ENCODE measurements around the gene TMEM97. TPM values are rescaled to one million over a fixed set of nuclear protein-coding genes. Genes with fewer than 3 reads are reported as not detected.

The TMEM97 gene
- total and polyA plus RNA-seq, 9 of the 15 experiments (the other 6 are each of a cell fraction or from before 2014, with no cell fraction given) = 34.6 to 121 (median 76.0) TPM

DNA sequence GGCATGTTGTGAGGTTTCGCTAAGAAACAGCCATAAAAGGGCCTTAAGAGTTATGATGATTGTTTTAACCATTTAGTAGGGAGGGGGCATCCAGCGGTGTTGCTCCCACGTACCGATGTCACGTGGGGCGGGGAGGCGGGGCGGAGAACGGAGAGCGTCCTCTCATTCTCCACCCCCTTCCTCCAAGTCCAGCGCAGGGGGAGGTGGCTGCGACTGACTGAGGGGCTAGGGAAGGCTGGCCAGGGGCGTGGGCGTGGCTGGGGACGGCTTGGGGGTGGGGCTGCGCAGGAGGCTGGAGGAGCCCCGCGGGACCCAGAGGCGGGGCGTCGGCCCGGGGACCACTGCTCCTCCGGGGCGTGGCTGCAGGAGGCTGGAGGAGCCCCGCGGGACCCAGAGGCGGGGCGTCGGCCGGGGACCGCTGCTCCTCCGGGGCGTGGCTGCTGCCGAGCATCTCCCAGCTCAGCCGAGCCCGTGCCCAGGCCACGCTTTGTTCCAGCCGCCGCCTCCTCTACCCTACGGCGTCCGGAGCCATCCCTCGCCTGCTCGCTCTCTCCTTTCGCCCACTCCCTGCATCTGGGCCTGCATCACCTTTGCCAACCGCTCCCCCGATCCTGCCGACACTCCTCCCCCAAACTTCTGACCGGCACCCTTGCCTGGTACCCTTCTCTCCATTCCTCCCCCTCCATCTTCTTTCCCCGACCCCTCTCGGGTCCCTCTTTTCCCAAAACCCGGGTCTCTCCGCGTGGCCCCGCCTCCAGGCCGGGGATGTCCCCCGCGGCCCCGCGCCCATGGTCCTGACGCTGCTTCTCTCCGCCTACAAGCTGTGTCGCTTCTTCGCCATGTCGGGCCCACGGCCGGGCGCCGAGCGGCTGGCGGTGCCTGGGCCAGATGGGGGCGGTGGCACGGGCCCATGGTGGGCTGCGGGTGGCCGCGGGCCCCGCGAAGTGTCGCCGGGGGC lies 52.5 kb downstream of the TMEM97 start, which contains the start of gene SARM1:
TSS of gene SARM1 (plus strand) at position 450 of the 958 bp plus-strand sequence. CDS start at position 789, 339 bp downstream.
- BruUV-seq (replicated peaks) = no TSS peak
- POLR2A ChIA-PET = interaction anchor here (0.6 to 1.1 kb wide), 4 partner anchors 36 to 132 kb away, joined by 3 read pairs; partner anchors contain the start of gene TNFAIP1
- TF ChIP-seq, protein P1, sequence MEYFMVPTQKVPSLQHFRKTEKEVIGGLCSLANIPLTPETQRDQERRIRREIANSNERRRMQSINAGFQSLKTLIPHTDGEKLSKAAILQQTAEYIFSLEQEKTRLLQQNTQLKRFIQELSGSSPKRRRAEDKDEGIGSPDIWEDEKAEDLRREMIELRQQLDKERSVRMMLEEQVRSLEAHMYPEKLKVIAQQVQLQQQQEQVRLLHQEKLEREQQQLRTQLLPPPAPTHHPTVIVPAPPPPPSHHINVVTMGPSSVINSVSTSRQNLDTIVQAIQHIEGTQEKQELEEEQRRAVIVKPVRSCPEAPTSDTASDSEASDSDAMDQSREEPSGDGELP (CRISPR knock-in tag; IDR thresholded peaks at IDR 0.05; ENCODE audit: borderline replicate concordance) = 0 out of 2 replicates have a peak, but pooled peaks have one; percentile 21
- TF ChIP-seq EGR1 (conservative IDR thresholded peaks at IDR 0.05) (peak; percentile 77), ZKSCAN8 (CRISPR knock-in tag; IDR thresholded peaks at IDR 0.05) (no peak), OTX1 (CRISPR knock-in tag; IDR thresholded peaks at IDR 0.05) (no peak), ZC3H4 (CRISPR knock-in tag; IDR thresholded peaks at IDR 0.05; ENCODE audit: borderline replicate concordance) (no peak), RCOR1 (IDR thresholded peaks at IDR 0.05; ENCODE audit: borderline replicate concordance in 1 of 2, low read depth in 2 of 2, low read length in 2 of 2) (peak in 1 of 2 experiments; percentile 56; a peak in 1 of 4 replicates), ZNF324 (CRISPR knock-in tag; IDR thresholded peaks at IDR 0.05) (no peak), NCOR1 (IDR thresholded peaks at IDR 0.05) (no peak), NRF1 (conservative IDR thresholded peaks at IDR 0.05 in 1 of 2, IDR thresholded peaks at IDR 0.05 in 1 of 2) (peak; percentile 82 to 84)
- TF ChIP-seq, protein P2, sequence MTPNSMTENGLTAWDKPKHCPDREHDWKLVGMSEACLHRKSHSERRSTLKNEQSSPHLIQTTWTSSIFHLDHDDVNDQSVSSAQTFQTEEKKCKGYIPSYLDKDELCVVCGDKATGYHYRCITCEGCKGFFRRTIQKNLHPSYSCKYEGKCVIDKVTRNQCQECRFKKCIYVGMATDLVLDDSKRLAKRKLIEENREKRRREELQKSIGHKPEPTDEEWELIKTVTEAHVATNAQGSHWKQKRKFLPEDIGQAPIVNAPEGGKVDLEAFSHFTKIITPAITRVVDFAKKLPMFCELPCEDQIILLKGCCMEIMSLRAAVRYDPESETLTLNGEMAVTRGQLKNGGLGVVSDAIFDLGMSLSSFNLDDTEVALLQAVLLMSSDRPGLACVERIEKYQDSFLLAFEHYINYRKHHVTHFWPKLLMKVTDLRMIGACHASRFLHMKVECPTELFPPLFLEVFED (CRISPR knock-in tag; conservative IDR thresholded peaks at IDR 0.05) = 0 out of 2 replicates have a peak, but pooled peaks have one; percentile 5
- TF ChIP-seq, protein P3, sequence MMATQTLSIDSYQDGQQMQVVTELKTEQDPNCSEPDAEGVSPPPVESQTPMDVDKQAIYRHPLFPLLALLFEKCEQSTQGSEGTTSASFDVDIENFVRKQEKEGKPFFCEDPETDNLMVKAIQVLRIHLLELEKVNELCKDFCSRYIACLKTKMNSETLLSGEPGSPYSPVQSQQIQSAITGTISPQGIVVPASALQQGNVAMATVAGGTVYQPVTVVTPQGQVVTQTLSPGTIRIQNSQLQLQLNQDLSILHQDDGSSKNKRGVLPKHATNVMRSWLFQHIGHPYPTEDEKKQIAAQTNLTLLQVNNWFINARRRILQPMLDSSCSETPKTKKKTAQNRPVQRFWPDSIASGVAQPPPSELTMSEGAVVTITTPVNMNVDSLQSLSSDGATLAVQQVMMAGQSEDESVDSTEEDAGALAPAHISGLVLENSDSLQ (IDR thresholded peaks at IDR 0.05) = no peak
- TF ChIP-seq, protein P4, sequence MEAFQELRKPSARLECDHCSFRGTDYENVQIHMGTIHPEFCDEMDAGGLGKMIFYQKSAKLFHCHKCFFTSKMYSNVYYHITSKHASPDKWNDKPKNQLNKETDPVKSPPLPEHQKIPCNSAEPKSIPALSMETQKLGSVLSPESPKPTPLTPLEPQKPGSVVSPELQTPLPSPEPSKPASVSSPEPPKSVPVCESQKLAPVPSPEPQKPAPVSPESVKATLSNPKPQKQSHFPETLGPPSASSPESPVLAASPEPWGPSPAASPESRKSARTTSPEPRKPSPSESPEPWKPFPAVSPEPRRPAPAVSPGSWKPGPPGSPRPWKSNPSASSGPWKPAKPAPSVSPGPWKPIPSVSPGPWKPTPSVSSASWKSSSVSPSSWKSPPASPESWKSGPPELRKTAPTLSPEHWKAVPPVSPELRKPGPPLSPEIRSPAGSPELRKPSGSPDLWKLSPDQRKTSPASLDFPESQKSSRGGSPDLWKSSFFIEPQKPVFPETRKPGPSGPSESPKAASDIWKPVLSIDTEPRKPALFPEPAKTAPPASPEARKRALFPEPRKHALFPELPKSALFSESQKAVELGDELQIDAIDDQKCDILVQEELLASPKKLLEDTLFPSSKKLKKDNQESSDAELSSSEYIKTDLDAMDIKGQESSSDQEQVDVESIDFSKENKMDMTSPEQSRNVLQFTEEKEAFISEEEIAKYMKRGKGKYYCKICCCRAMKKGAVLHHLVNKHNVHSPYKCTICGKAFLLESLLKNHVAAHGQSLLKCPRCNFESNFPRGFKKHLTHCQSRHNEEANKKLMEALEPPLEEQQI (IDR thresholded peaks at IDR 0.05) = no peak

More for the DNA sequence above, 52.5 kb downstream of the TMEM97 start, which contains the start of gene SARM1:
- in situ Hi-C loops (cut with MboI) = no loop called here
- H3K9me1 ChIP-seq (ENCODE audit: control insufficient read depth, insufficient read depth, low read length) = peaks cover 5% of the 10 kb centered on the region
- no peaks in the 10 kb centered on the region for H3K36me3 ChIP-seq (ENCODE audit: control insufficient read depth, insufficient read depth, low read length)
- intact Hi-C loops (cut with micrococcal nuclease) = no loop called here
- H3K4me1 ChIP-seq (replicated peaks in 1 of 2; ENCODE audit: control insufficient read depth in 2 of 2, insufficient read depth in 2 of 2, low read length in 2 of 2) = peaks cover 16 to 38% of the 10 kb centered on the region in 2 experiments
- WGBS (ENCODE audit: insufficient coverage, low coverage, missing lambda C conversion rate) = 11% methylated on average over 38 of the region's 80 CpGs
- FAIRE-seq = peak; percentile 75
- H3K79me2 ChIP-seq (ENCODE audit: control insufficient read depth, insufficient read depth, low read length) = no peaks in the 10 kb centered on the region
- H3K4me2 ChIP-seq (ENCODE audit: insufficient read depth, low read length) = peak within 1 kb of the TSS; percentile 41
- H3K27ac ChIP-seq (ENCODE audit: extremely low read depth, low read depth, low read length) = no peak within 1 kb of the TSS
- H4K20me1 ChIP-seq (replicated peaks; ENCODE audit: control insufficient read depth, insufficient read depth, low read length) = peaks cover 14% of the 10 kb centered on the region
- DNase-seq (ENCODE audit: extremely low read depth in 1 of 4, low spot score in 3 of 4) = peak; percentile 88 to 94 (median 90)
- CTCF ChIA-PET (ENCODE audit: low intra/inter-chr PET ratio) = no interaction called here
- peak within 1 kb of the TSS; percentile 29 for H3K4me3 ChIP-seq
- H2AFZ ChIP-seq (ENCODE audit: low read depth, low read length) = peak within 1 kb of the TSS; percentile 11; the same call in 1 of the 2 replicates
- peak within 1 kb of the TSS in 1 of 2 experiments; percentile 6; a peak in 1 of 4 replicates for H3K9ac ChIP-seq (ENCODE audit: insufficient read depth in 1 of 2, low read depth in 2 of 2, low read length in 2 of 2)
- H3K9me3 ChIP-seq (replicated peaks; ENCODE audit: control insufficient read depth, insufficient read depth, low read depth, low read length) = no peaks in the 10 kb centered on the region
- peaks cover 0 to 4% of the 10 kb centered on the region in 2 experiments; a peak in 1 of 5 replicates for H3K27me3 ChIP-seq (ENCODE audit: control insufficient read depth in 2 of 2, insufficient read depth in 2 of 2, low read length in 2 of 2)
- peak; percentile 97 for ATAC-seq

Measured in K562 (cell line).